Kasumi-1 (cell line): ENCODE results near the gene WNT3A.
"Not testable (repeated sequence)": the region's sequence is repeated elsewhere in the genome, so short reads cannot be mapped to it uniquely, and the experiment has no call there.

Source experiments
- DNase-seq, 2 experiments: peaks; one replicate each; lab custom pipeline; 2025; lab: John Stamatoyannopoulos, UW

WNT3A gene

GRCh38 chr1:228006786-228007048, at the start of gene WNT3A:
Gene WNT3A (plus strand): TSS chr1:228006998. CDS start chr1:228007129, 131 bp downstream.
- no peak for DNase-seq

GRCh38 chr1:227958617-227959324, 48.0 kb upstream of the WNT3A start:
- no peak for DNase-seq

- DNase-seq, result no peak
These were observed 47.4 kb upstream of the WNT3A start for GRCh38 chr1:227959325-227959860.

- peak; percentile 74 to 76 for DNase-seq
These were observed 44.9 kb upstream of the WNT3A start for GRCh38 chr1:227961651-227962466.

GRCh38 chr1:227966733-227967132, 40.1 kb upstream of the WNT3A start:
- DNase-seq, result not testable (repeated sequence)

- not testable (repeated sequence) for DNase-seq
These were observed 39.0 kb upstream of the WNT3A start for GRCh38 chr1:227967815-227968214.

- not testable (repeated sequence) for DNase-seq
These were observed 36.5 kb upstream of the WNT3A start for GRCh38 chr1:227970076-227970995.

- not testable (repeated sequence) for DNase-seq
These were observed 35.6 kb upstream of the WNT3A start for GRCh38 chr1:227971216-227971615.

- not testable (repeated sequence) for DNase-seq
These were observed 35.0 kb upstream of the WNT3A start for GRCh38 chr1:227971643-227972282.

GRCh38 chr1:227972283-227972679, 34.5 kb upstream of the WNT3A start:
- not testable (repeated sequence) for DNase-seq

- not testable (repeated sequence) for DNase-seq
These were observed 33.9 kb upstream of the WNT3A start for GRCh38 chr1:227972843-227973374.

- DNase-seq, result not testable (repeated sequence)
These were observed 33.0 kb upstream of the WNT3A start for GRCh38 chr1:227973724-227974288.

- DNase-seq, result not testable (repeated sequence)
These were observed 31.1 kb upstream of the WNT3A start for GRCh38 chr1:227975583-227976283.

- DNase-seq, result no peak
These were observed 19.6 kb upstream of the WNT3A start for GRCh38 chr1:227987181-227987580.

GRCh38 chr1:227994632-227995300, 12.0 kb upstream of the WNT3A start:
- DNase-seq, result no peak

- DNase-seq, result no peak
These were observed 10.4 kb upstream of the WNT3A start for GRCh38 chr1:227996187-227996950.

GRCh38 chr1:227998374-227999055, 8.3 kb upstream of the WNT3A start:
- no peak for DNase-seq
